HG03521 (cell line): ENCODE measurements around the gene SLC35D3.
"Not testable (repeated sequence)": the region's sequence is repeated elsewhere in the genome, so short reads cannot be mapped to it uniquely, and the experiment has no call there.

Experiments used
- ATAC-seq: cut with Tn5 transposase; IDR thresholded peaks from one replicate; pipeline ENCODE4 v1.9.1; 2021; ENCODE audit warnings: mild to moderate bottlenecking, moderate library complexity; ENCODE audit not compliant: unreplicated experiment

The SLC35D3 gene

GRCh38 chr6:136963259-136963658 is 41.2 kb downstream of the SLC35D3 start:
- ATAC-seq, result no peak

GRCh38 chr6:136964398-136964797 is 42.3 kb downstream of the SLC35D3 start:
- no peak for ATAC-seq

GRCh38 chr6:136967876-136968752 is 46.0 kb downstream of the SLC35D3 start:
- peak; percentile 92 for ATAC-seq

GRCh38 chr6:136968837-136969236 is 46.7 kb downstream of the SLC35D3 start:
- no peak for ATAC-seq

GRCh38 chr6:136969433-136969832 is 47.3 kb downstream of the SLC35D3 start:
- no peak for ATAC-seq

GRCh38 chr6:136969930-136970329 is 47.8 kb downstream of the SLC35D3 start:
- ATAC-seq, result no peak

- no peak for ATAC-seq
Measured at GRCh38 chr6:136971609-136972008, 49.5 kb downstream of the SLC35D3 start.

GRCh38 chr6:136973781-136974180 is 51.7 kb downstream of the SLC35D3 start:
- ATAC-seq, result not testable (repeated sequence)
